GM13976 (cell line): ENCODE measurements around the gene DHX16.

Experiments
- DNase-seq: peaks from one replicate; pipeline ENCODE4 v3.0.0; 2012; ENCODE audit warnings: low spot score
- CTCF ChIP-seq: IDR thresholded peaks from 2 replicates; pipeline ENCODE4 v1.5.1; 2012; ENCODE audit warnings: borderline replicate concordance, mild to moderate bottlenecking; ENCODE audit not compliant: insufficient read depth; ENCODE audit errors: extremely low read depth, missing control alignments, control extremely low read depth
- in situ Hi-C: fragments of 300-500 bp; cut with MboI; formaldehyde crosslinking; loops from one replicate; pipeline ENCODE4 v1.12.0; 2022; ENCODE audit warnings: low sequenced_read_pairs, mixed read lengths, inconsistent platforms; ENCODE audit not compliant: unreplicated experiment

Gene DHX16

GRCh38 chr6:30619561-30619960, 53.2 kb downstream of the DHX16 start:
- in situ Hi-C loops = no loop called here
- DNase-seq = no peak
- TF ChIP-seq CTCF = no peak

GRCh38 chr6:30618270-30618797, 54.5 kb downstream of the DHX16 start:
- no peak for TF ChIP-seq CTCF
- in situ Hi-C loops = no loop called here
- no peak for DNase-seq

GRCh38 chr6:30617565-30618269, 55.1 kb downstream of the DHX16 start, which contains the start of gene MRPS18B:
Gene MRPS18B, plus strand, starts transcription at chr6:30617840. Its CDS starts 26 bp downstream, at chr6:30617866.
- in situ Hi-C loops = no loop called here
- DNase-seq = peak; percentile 87
- no peak for TF ChIP-seq CTCF

- in situ Hi-C loops = no loop called here
- DNase-seq = peak; percentile 93
- no peak for TF ChIP-seq CTCF
These were observed 55.8 kb downstream of the DHX16 start, which contains the start of gene PPP1R10 for GRCh38 chr6:30616811-30617564. Gene PPP1R10, minus strand, starts transcription at chr6:30617243. Its CDS starts 7,299 bp downstream, at chr6:30609944.

- in situ Hi-C loops = no loop called here
- no peak for TF ChIP-seq CTCF
- DNase-seq = no peak
These were observed 56.6 kb downstream of the DHX16 start for GRCh38 chr6:30615958-30616810.
